B cell (primary cell): ENCODE results near the gene ZBP1.

Experiments
- EZH2 ChIP-seq: IDR thresholded peaks from 2 replicates; pipeline ENCODE4 v1.6.1; 2012; ENCODE audit warnings: borderline replicate concordance, low read depth, mild to moderate bottlenecking, moderate library complexity, low read length; ENCODE audit not compliant: insufficient read depth, poor library complexity, severe bottlenecking
- TF ChIP-seq, protein P1 (sequence below): fragments of 200-600 bp; IDR thresholded peaks from one replicate; pipeline ENCODE4 v1.8.0; 2022; ENCODE audit warnings: antibody characterized with exemption, mild to moderate bottlenecking

- TF ChIP-seq, protein P1, sequence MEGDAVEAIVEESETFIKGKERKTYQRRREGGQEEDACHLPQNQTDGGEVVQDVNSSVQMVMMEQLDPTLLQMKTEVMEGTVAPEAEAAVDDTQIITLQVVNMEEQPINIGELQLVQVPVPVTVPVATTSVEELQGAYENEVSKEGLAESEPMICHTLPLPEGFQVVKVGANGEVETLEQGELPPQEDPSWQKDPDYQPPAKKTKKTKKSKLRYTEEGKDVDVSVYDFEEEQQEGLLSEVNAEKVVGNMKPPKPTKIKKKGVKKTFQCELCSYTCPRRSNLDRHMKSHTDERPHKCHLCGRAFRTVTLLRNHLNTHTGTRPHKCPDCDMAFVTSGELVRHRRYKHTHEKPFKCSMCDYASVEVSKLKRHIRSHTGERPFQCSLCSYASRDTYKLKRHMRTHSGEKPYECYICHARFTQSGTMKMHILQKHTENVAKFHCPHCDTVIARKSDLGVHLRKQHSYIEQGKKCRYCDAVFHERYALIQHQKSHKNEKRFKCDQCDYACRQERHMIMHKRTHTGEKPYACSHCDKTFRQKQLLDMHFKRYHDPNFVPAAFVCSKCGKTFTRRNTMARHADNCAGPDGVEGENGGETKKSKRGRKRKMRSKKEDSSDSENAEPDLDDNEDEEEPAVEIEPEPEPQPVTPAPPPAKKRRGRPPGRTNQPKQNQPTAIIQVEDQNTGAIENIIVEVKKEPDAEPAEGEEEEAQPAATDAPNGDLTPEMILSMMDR: peak; percentile 82
- TF ChIP-seq EZH2: no peak
These were observed 2.6 kb upstream of the ZBP1 start for GRCh38 chr20:57622579-57623381.
